ENCODE data around the gene ICA1. TPM values are rescaled to one million over a fixed set of nuclear protein-coding genes. Genes with fewer than 3 reads are reported as not detected.

The ICA1 gene
- total RNA-seq, 1 experiment from 2014 or later = 28.8 TPM

DNA sequence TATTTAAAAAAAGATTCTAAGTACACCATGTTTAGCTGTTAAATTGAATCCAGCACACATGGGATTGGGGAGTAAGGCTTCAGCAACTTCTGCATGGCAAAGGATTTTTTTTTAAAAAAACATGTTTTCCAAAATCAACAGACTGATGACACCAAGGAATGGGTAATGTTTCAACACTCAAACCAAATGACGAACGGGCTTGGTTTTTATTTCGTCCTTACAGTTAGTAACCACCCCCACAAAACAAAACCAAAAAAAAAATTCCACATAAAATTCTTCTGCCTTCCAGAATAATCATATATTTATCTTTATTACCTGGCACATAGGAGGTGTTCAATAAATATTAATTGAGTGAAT is 45.7 kb downstream of the ICA1 start:
- no peak overlapping the region for H3K27ac Mint-ChIP-seq
- Histone ChIP-seq H2BK5ac (ENCODE audit: insufficient read length, low read length) (no peak overlapping the region), H3K4me2 (ENCODE audit: insufficient read depth, insufficient read length, low read length) (no peak overlapping the region), H4K5ac (ENCODE audit: insufficient read length, low read depth, low read length) (no peak overlapping the region), H3K14ac (ENCODE audit: insufficient read depth, low read length) (no peak overlapping the region), H3K9me3 (ENCODE audit: control insufficient read depth, low read depth, low read length) (no peaks in the 10 kb centered on the region), H3K79me2 (ENCODE audit: insufficient read depth, low read length) (no peaks in the 10 kb centered on the region), H3K4ac (ENCODE audit: low read depth, low read length) (no peak overlapping the region), H3K56ac (ENCODE audit: insufficient read length, low read depth, low read length) (no peak overlapping the region), H2AFZ (ENCODE audit: low read length) (no peak overlapping the region), H4K91ac (ENCODE audit: insufficient read length, low read depth, low read length) (no peak overlapping the region), H2BK20ac (ENCODE audit: low read depth, low read length, poor library complexity, severe bottlenecking) (no peak overlapping the region), H3K4me1 (ENCODE audit: insufficient read depth, low read length) (no peaks in the 10 kb centered on the region), H3K27me3 (ENCODE audit: insufficient read depth, low read length) (no peaks in the 10 kb centered on the region), H4K8ac (replicated peaks; ENCODE audit: insufficient read length, low read depth, low read length) (no peak overlapping the region), H2BK120ac (ENCODE audit: low read depth, low read length, poor library complexity, severe bottlenecking) (no peak overlapping the region), H2BK12ac (ENCODE audit: insufficient read length, low read depth, low read length) (no peak overlapping the region), H2AK5ac (ENCODE audit: insufficient read length, low read length) (no peak overlapping the region), H3K9ac (ENCODE audit: extremely low read depth, insufficient read length, low read length) (no peak overlapping the region), H3K79me1 (ENCODE audit: insufficient read depth, low read depth, low read length, poor library complexity, severe bottlenecking) (no peaks in the 10 kb centered on the region), H2BK15ac (ENCODE audit: low read depth, low read length) (no peak overlapping the region), H3K23ac (ENCODE audit: insufficient read length, low read depth, low read length) (no peak overlapping the region), H3K27ac (ENCODE audit: insufficient read length, low read depth, low read length) (no peak overlapping the region), H4K20me1 (ENCODE audit: control insufficient read depth, insufficient read depth, insufficient read length) (no peaks in the 10 kb centered on the region), H3K18ac (ENCODE audit: insufficient read length, low read depth, low read length) (no peak overlapping the region), H3K23me2 (ENCODE audit: insufficient read length, low read depth, low read length, poor library complexity, severe bottlenecking) (no peaks in the 10 kb centered on the region), H3T11ph (ENCODE audit: low read length) (no peak overlapping the region)
- WGBS (ENCODE audit: extremely low coverage, insufficient read length, low lambda C conversion rate) = no CpG with 5 or more reads among the region's 3 CpGs
- H3K27me3 Mint-ChIP-seq (ENCODE audit: low read depth) = no peaks in the 10 kb centered on the region
- peaks cover 0 to 16% (median 0%) of the 10 kb centered on the region in 3 experiments; a peak in 4 of 7 replicates for H3K36me3 Mint-ChIP-seq (ENCODE audit: insufficient read depth in 1 of 3, low read depth in 3 of 3)
- H3K9me3 Mint-ChIP-seq = no peaks in the 10 kb centered on the region; a peak in 1 of 5 replicates
- no peak for DNase-seq
- peaks cover 34 to 35% of the 10 kb centered on the region in 2 experiments for H3K4me1 Mint-ChIP-seq
- H3K4me3 Mint-ChIP-seq = no peak overlapping the region
- TF ChIP-seq, protein P1, sequence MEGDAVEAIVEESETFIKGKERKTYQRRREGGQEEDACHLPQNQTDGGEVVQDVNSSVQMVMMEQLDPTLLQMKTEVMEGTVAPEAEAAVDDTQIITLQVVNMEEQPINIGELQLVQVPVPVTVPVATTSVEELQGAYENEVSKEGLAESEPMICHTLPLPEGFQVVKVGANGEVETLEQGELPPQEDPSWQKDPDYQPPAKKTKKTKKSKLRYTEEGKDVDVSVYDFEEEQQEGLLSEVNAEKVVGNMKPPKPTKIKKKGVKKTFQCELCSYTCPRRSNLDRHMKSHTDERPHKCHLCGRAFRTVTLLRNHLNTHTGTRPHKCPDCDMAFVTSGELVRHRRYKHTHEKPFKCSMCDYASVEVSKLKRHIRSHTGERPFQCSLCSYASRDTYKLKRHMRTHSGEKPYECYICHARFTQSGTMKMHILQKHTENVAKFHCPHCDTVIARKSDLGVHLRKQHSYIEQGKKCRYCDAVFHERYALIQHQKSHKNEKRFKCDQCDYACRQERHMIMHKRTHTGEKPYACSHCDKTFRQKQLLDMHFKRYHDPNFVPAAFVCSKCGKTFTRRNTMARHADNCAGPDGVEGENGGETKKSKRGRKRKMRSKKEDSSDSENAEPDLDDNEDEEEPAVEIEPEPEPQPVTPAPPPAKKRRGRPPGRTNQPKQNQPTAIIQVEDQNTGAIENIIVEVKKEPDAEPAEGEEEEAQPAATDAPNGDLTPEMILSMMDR (conservative IDR thresholded peaks at IDR 0.05) = no peak

All from H9 (cell line).